NCI-H748 (cell line): ENCODE data around the gene FLT3.
"Not testable (repeated sequence)": the region's sequence is repeated elsewhere in the genome, so short reads cannot be mapped to it uniquely, and the experiment has no call there.

Source experiments
- DNase-seq: peaks from one replicate; lab custom pipeline; 2025; ENCODE audit not compliant: unreplicated experiment; lab: John Stamatoyannopoulos, UW

The FLT3 gene

GRCh38 chr13:28100150-28101121, at the start of gene FLT3:
FLT3 (minus strand) TSS chr13:28100576; CDS start chr13:28100510, 66 bp downstream.
- peak; percentile 88 for DNase-seq

GRCh38 chr13:28147495-28147894, 47.1 kb upstream of the FLT3 start:
- DNase-seq, result peak; percentile 38

- DNase-seq, result peak; percentile 42
Measured at GRCh38 chr13:28145049-28145448, 44.7 kb upstream of the FLT3 start.

- DNase-seq, result not testable (repeated sequence)
Measured at GRCh38 chr13:28141542-28141941, 41.2 kb upstream of the FLT3 start.

GRCh38 chr13:28140433-28141125, 40.2 kb upstream of the FLT3 start:
- DNase-seq, result no peak

- DNase-seq, result peak; percentile 81
Measured at GRCh38 chr13:28138756-28139470, 38.5 kb upstream of the FLT3 start.

- peak; percentile 96 for DNase-seq
Measured at GRCh38 chr13:28138012-28138755, 37.8 kb upstream of the FLT3 start, which contains the start of gene PAN3. PAN3 (plus strand) TSS chr13:28138545; CDS start chr13:28138658, 113 bp downstream.

GRCh38 chr13:28137596-28137995, 37.2 kb upstream of the FLT3 start:
- peak; percentile 76 for DNase-seq

- DNase-seq, result peak; percentile 35
Measured at GRCh38 chr13:28136916-28137315, 36.5 kb upstream of the FLT3 start.

- no peak for DNase-seq
Measured at GRCh38 chr13:28131646-28132045, 31.3 kb upstream of the FLT3 start.

GRCh38 chr13:28129911-28130693, 29.7 kb upstream of the FLT3 start:
- no peak for DNase-seq

GRCh38 chr13:28128926-28129325, 28.6 kb upstream of the FLT3 start:
- no peak for DNase-seq

GRCh38 chr13:28128030-28128429, 27.7 kb upstream of the FLT3 start:
- DNase-seq, result no peak

GRCh38 chr13:28121224-28121623, 20.8 kb upstream of the FLT3 start:
- no peak for DNase-seq

- DNase-seq, result no peak
Measured at GRCh38 chr13:28120317-28120716, 19.9 kb upstream of the FLT3 start.

- peak; percentile 29 for DNase-seq
Measured at GRCh38 chr13:28117689-28118377, 17.5 kb upstream of the FLT3 start.

GRCh38 chr13:28116736-28117135, 16.4 kb upstream of the FLT3 start:
- no peak for DNase-seq

- no peak for DNase-seq
Measured at GRCh38 chr13:28110414-28110813, 10.0 kb upstream of the FLT3 start.

- DNase-seq, result no peak
Measured at GRCh38 chr13:28106976-28107375, 6.6 kb upstream of the FLT3 start.
